Brain pericyte (primary cell): ENCODE results near the gene PDLIM5.
"Not testable (repeated sequence)": the region's sequence is repeated elsewhere in the genome, so short reads cannot be mapped to it uniquely, and the experiment has no call there.

Experiments used
- DNase-seq: peaks from one replicate; pipeline ENCODE4 v3.0.0-alpha.2; 2012; ENCODE audit warnings: low read depth, low spot score

PDLIM5 gene

GRCh38 chr4:94591289-94591688, 139.5 kb downstream of the PDLIM5 start:
- DNase-seq: no peak

GRCh38 chr4:94595013-94595412, 143.3 kb downstream of the PDLIM5 start:
- DNase-seq: no peak

- peak; percentile 31 for DNase-seq
Observed at GRCh38 chr4:94595880-94596483, 144.2 kb downstream of the PDLIM5 start.

GRCh38 chr4:94598758-94599157, 147.0 kb downstream of the PDLIM5 start:
- DNase-seq: no peak

- DNase-seq: peak; percentile 42
Observed at GRCh38 chr4:94603170-94603747, 151.5 kb downstream of the PDLIM5 start.

GRCh38 chr4:94605241-94605805, 153.6 kb downstream of the PDLIM5 start:
- no peak for DNase-seq

- no peak for DNase-seq
Observed at GRCh38 chr4:94610145-94610544, 158.4 kb downstream of the PDLIM5 start.

- no peak for DNase-seq
Observed at GRCh38 chr4:94613248-94613647, 161.5 kb downstream of the PDLIM5 start.

- DNase-seq: no peak
Observed at GRCh38 chr4:94615451-94615850, 163.7 kb downstream of the PDLIM5 start.

GRCh38 chr4:94621491-94622080, 169.8 kb downstream of the PDLIM5 start:
- DNase-seq: peak; percentile 16

- DNase-seq: no peak
Observed at GRCh38 chr4:94623126-94623911, 171.6 kb downstream of the PDLIM5 start.

- no peak for DNase-seq
Observed at GRCh38 chr4:94626942-94627341, 175.2 kb downstream of the PDLIM5 start.

GRCh38 chr4:94629058-94629457, 177.3 kb downstream of the PDLIM5 start:
- not testable (repeated sequence) for DNase-seq

- no peak for DNase-seq
Observed at GRCh38 chr4:94629837-94630236, 178.1 kb downstream of the PDLIM5 start.

- peak; percentile 50 for DNase-seq
Observed at GRCh38 chr4:94634271-94634670, 182.5 kb downstream of the PDLIM5 start.

- DNase-seq: no peak
Observed at GRCh38 chr4:94635177-94635576, 183.4 kb downstream of the PDLIM5 start.

- no peak for DNase-seq
Observed at GRCh38 chr4:94636004-94636403, 184.3 kb downstream of the PDLIM5 start.

- DNase-seq: no peak
Observed at GRCh38 chr4:94639298-94639697, 187.6 kb downstream of the PDLIM5 start.

- no peak for DNase-seq
Observed at GRCh38 chr4:94640151-94640550, 188.4 kb downstream of the PDLIM5 start.

- no peak for DNase-seq
Observed at GRCh38 chr4:94641702-94642560, 190.2 kb downstream of the PDLIM5 start.

- no peak for DNase-seq
Observed at GRCh38 chr4:94642561-94642866, 190.8 kb downstream of the PDLIM5 start.
